CD4-positive, alpha-beta T cell treated with Interferon alpha-2 for 1 hour (primary cell): ENCODE results near the gene TKTL1.

ENCODE experiments used
- DNase-seq, 2 donors: peaks; one replicate each; pipeline ENCODE4 v3.0.0-alpha.2; 2020 to 2022

The TKTL1 gene

DNA sequence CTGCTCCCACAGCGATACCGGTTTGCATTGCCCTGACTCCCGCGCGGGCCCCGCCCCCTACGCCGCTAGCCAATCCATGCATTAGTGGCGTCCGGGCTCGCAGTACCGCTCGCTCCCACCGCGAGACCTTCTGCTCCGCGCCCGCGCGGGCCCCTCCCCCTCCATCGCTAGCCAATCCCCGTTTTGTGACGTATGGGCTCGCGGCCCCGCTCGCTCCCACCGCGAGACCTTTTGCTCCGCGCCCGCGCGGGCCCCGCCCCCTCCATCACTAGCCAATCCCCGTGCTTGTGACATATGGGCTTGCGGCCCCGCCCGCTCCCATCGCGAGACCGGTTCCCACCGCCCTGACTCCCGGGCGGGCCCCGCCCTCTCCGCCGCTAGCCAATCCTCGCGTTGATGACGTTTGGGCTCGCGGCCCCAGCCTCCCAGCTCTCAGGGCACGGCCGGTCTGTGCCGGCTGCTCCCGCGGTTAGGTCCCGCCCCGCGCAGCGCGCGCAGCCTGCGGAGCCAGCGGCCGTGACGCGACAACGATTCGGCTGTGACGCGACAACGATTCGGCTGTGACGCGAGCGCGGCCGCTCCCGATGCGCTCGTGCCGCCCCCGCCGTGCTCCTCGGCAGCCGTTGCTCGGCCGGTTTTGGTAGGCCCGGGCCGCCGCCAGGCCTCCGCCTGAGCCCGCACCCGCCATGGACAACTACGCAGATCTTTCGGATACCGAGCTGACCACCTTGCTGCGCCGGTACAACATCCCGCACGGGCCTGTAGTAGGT, 83.4 kb downstream of the TKTL1 start, which contains the start of gene EMD:
Gene EMD, plus strand, starts transcription at position 497 of the 770 bp plus-strand sequence. Its CDS starts 190 bp downstream, at position 687.
- peak; percentile 98 to 99 for DNase-seq

DNA sequence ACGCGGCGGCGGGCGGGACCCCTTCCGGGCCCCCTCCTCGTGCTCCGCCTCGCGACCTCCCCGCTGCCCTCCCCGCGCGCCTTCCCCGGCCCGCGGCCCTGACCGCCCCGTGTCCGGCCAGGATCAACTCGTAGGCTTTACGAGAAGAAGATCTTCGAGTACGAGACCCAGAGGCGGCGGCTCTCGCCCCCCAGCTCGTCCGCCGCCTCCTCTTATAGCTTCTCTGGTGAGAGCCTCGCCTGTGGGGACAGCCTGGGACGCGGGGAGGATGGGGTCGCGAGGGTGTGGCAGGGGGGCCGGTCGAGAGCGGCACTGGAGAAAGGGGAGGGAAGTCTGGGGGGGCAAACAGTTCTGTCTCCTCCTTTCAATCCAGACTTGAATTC, 84.0 kb downstream of the TKTL1 start:
- no peak for DNase-seq
